ENCODE results near the gene RHCE.

- TF ChIP-seq, protein P1, sequence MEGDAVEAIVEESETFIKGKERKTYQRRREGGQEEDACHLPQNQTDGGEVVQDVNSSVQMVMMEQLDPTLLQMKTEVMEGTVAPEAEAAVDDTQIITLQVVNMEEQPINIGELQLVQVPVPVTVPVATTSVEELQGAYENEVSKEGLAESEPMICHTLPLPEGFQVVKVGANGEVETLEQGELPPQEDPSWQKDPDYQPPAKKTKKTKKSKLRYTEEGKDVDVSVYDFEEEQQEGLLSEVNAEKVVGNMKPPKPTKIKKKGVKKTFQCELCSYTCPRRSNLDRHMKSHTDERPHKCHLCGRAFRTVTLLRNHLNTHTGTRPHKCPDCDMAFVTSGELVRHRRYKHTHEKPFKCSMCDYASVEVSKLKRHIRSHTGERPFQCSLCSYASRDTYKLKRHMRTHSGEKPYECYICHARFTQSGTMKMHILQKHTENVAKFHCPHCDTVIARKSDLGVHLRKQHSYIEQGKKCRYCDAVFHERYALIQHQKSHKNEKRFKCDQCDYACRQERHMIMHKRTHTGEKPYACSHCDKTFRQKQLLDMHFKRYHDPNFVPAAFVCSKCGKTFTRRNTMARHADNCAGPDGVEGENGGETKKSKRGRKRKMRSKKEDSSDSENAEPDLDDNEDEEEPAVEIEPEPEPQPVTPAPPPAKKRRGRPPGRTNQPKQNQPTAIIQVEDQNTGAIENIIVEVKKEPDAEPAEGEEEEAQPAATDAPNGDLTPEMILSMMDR (conservative IDR thresholded peaks at IDR 0.05; ENCODE audit: low read length): no peak
- TF ChIP-seq EZH2phosphoT487 (IDR thresholded peaks at IDR 0.05; ENCODE audit: borderline replicate concordance, low read depth, low read length): no peak
Observed at GRCh38 chr1:25369241-25369640, 51.4 kb downstream of the RHCE start.
